Heart left ventricle (tissue), 13 donors: ENCODE results near the gene LCMT1.
"Not testable (repeated sequence)": the region's sequence is repeated elsewhere in the genome, so short reads cannot be mapped to it uniquely, and the experiment has no call there.

Experiments
- CTCF ChIP-seq, 12 donors: fragments of 200-600 bp; sonication (generic) in 4 of 12; IDR thresholded peaks; one replicate each; pipeline versions ENCODE4 v1.5.0 to v1.8.0; 2018 to 2022; ENCODE audit warnings: antibody characterized with exemption in 12 of 12, mild to moderate bottlenecking in 5 of 12
- POLR2A ChIP-seq, 2 donors: fragments of 450-650 bp; IDR thresholded peaks; one replicate each; pipeline ENCODE4 v1.6.1; 2017; ENCODE audit warnings: antibody characterized with exemption in 2 of 2, mild to moderate bottlenecking in 2 of 2, moderate library complexity in 2 of 2
- donor health status: ischemic (EF 13 %, LVEDD 7.1; RV severe dilation, severe dysfunction).
- donor health status: DM: no; HTN: yes; CAD: no.
- donor health status: DM: no; HTN: no; CAD: no.
- donor health status: ischemic (EF 25% LVEDD 6.9; RV normal size, moderate dysfunction).
- donor health status: ischemic (EF 25% LVEDD 5.7; RV mildly dilated, moderate dysfunction).
- donor health status: ischemic (EF 35%, LVEDD 5.7; RV mildly dilated, moderate dysfunction).
- donor health status: nonischemic (EF 11% LVEDD 7.7; RV severe dilation, severe dysfunction).
- donor health status: DM: yes; HTN: yes; CAD: no.
- donor health status: PGD.
- donor health status: ischemic (EF 29% LVEDD 5.4; RV normal size, mild dysfunction).
- donor health status: nonischemic (EF 23%, LVEDD 6.1; RV moderate dilation, normal function).

- TF ChIP-seq CTCF, POLR2A (IDR thresholded peaks at IDR 0.05): not testable (repeated sequence)
These were observed 21.2 kb downstream of the LCMT1 start for GRCh38 chr16:25132751-25133150.
